DOHH2 (cell line): Measurements from ENCODE around the gene PHF21A.

Experiments used
- H3F3A ChIP-seq: fragments of 200-600 bp; sonication (generic), shearing (Covaris generic); 2 replicates; pipeline ENCODE4 v1.6.0; 2016; ENCODE audit warnings: antibody characterized with exemption, mild to moderate bottlenecking; ENCODE audit not compliant: control insufficient read depth, insufficient read depth
- H3K27ac ChIP-seq: fragments of 200-600 bp; sonication (generic); 2 replicates; pipeline ENCODE4 v1.5.1; 2014; ENCODE audit warnings: low read depth, mild to moderate bottlenecking, low read length, moderate library complexity
- H3K27me3 ChIP-seq: fragments of 200-600 bp; sonication (generic); 2 replicates; pipeline ENCODE4 v1.6.1; 2014; ENCODE audit warnings: mild to moderate bottlenecking, low read length, mixed read lengths; ENCODE audit not compliant: control insufficient read depth
- H3K36me3 ChIP-seq: fragments of 200-600 bp; sonication (generic); 2 replicates; pipeline ENCODE4 v1.6.1; 2014; ENCODE audit warnings: mild to moderate bottlenecking, low read length, moderate library complexity, mixed read lengths; ENCODE audit not compliant: control insufficient read depth
- H3K4me1 ChIP-seq: fragments of 200-600 bp; sonication (generic); 2 replicates; pipeline ENCODE4 v1.6.1; 2014; ENCODE audit warnings: mild to moderate bottlenecking, low read length, mixed read lengths; ENCODE audit not compliant: control insufficient read depth
- H3K4me2 ChIP-seq: fragments of 200-600 bp; sonication (generic); 2 replicates; pipeline ENCODE4 v1.6.0; 2014; ENCODE audit warnings: mild to moderate bottlenecking, low read length, moderate library complexity
- H3K4me3 ChIP-seq: fragments of 200-600 bp; sonication (generic); 2 replicates; pipeline ENCODE4 v1.5.1; 2014; ENCODE audit warnings: mild to moderate bottlenecking, low read length, mixed read lengths
- H3K79me2 ChIP-seq: fragments of 200-600 bp; sonication (generic); 2 replicates; pipeline ENCODE4 v1.6.1; 2014; ENCODE audit warnings: mild to moderate bottlenecking, low read length, mixed read lengths; ENCODE audit not compliant: control insufficient read depth
- H3K9me2 ChIP-seq: fragments of 200-600 bp; sonication (generic); replicated peaks from 2 replicates; pipeline ENCODE4 v1.6.1; 2014; ENCODE audit warnings: mild to moderate bottlenecking, low read length, mixed read lengths; ENCODE audit not compliant: control insufficient read depth
- H3K9me3 ChIP-seq: fragments of 200-600 bp; sonication (generic); 2 replicates; pipeline ENCODE4 v1.6.1; 2014; ENCODE audit warnings: antibody characterized with exemption, low read length, mixed read lengths; ENCODE audit not compliant: control insufficient read depth, insufficient read depth
- H4K20me1 ChIP-seq: fragments of 200-600 bp; sonication (generic); 2 replicates; pipeline ENCODE4 v1.6.0; 2014; ENCODE audit warnings: low read depth, mild to moderate bottlenecking, antibody characterized with exemption, low read length, moderate library complexity; ENCODE audit not compliant: control insufficient read depth, insufficient read depth
- CTCF ChIP-seq: fragments of 200-600 bp; sonication (generic); IDR thresholded peaks from one replicate; pipeline ENCODE4 v1.5.1; 2014; ENCODE audit warnings: antibody characterized with exemption, mild to moderate bottlenecking, low read depth, low read length; ENCODE audit not compliant: poor library complexity, severe bottlenecking
- EZH2phosphoT487 ChIP-seq: fragments of 200-600 bp; sonication (generic); IDR thresholded peaks from 2 replicates; pipeline ENCODE4 v1.6.1; 2017; ENCODE audit warnings: borderline replicate concordance, mild to moderate bottlenecking, antibody characterized with exemption, low read length, moderate library complexity, mixed read lengths

The PHF21A gene

GRCh38 chr11:45994371-45995341, 126.6 kb downstream of the PHF21A start:
- H3K27ac ChIP-seq, result no peak overlapping the region
- TF ChIP-seq EZH2phosphoT487, result no peak
- no peak for TF ChIP-seq CTCF
- no peaks in the 10 kb centered on the region for H3K9me2 ChIP-seq
- H3K4me1 ChIP-seq, result no peaks in the 10 kb centered on the region
- H4K20me1 ChIP-seq, result 0 out of 2 replicates have a peak, but pooled peaks cover 4% of the 10 kb centered on the region
- no peak overlapping the region for H3K4me2 ChIP-seq
- no peaks in the 10 kb centered on the region for H3F3A ChIP-seq
- H3K4me3 ChIP-seq, result no peak overlapping the region
- H3K79me2 ChIP-seq, result no peaks in the 10 kb centered on the region
- H3K27me3 ChIP-seq, result no peaks in the 10 kb centered on the region
- H3K36me3 ChIP-seq, result no peaks in the 10 kb centered on the region
- H3K9me3 ChIP-seq, result no peaks in the 10 kb centered on the region

DNA sequence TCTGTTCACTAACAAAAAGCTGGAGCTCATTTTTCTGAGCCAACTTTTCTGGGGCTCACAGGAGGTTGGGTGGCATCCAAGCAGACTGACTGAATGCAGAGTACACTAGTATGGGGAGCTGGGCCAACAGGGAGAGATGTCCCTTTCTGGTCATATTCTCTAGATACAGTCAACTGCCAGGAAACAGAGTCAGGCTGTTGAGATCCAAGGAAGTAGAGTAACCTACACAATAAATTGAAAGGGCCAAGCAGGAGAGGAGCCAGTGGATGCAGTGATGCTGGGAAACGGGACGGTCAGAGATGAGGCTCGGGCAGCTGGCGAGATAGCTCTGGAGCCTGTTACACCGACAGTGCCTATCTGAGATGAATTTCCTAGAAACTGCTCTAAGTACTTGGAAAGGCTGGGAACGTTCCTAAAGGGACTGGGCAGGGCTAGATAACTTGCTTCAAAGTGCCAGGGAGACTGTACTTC, 127.7 kb downstream of the PHF21A start:
- Histone ChIP-seq H3K9me3 (no peaks in the 10 kb centered on the region), H3K4me2 (no peak overlapping the region), H3K4me3 (no peak overlapping the region), H4K20me1 (0 out of 2 replicates have a peak, but pooled peaks cover 4% of the 10 kb centered on the region), H3K27ac (no peak overlapping the region), H3K4me1 (no peaks in the 10 kb centered on the region), H3K36me3 (no peaks in the 10 kb centered on the region), H3K27me3 (no peaks in the 10 kb centered on the region), H3K79me2 (no peaks in the 10 kb centered on the region), H3F3A (no peaks in the 10 kb centered on the region), H3K9me2 (no peaks in the 10 kb centered on the region)
- TF ChIP-seq EZH2phosphoT487, result no peak
- no peak for TF ChIP-seq CTCF

DNA sequence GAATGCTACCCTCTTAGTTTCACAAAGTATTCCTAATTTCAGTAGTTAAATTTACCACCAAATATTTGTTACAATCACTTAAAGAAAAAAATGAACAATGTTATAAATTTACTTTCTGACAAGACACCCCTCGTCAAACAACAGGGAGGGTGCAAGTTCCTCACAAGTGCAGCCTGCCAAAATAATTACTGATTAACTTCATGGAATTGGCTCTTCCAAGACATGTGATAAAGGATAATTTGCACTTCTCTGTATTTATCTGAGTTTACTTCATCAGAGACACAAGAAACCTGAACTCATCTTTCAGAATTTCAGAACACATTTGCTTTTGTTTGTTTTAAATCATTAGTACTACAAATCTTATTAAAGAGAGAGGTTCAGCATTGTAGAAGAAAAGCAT, 132.3 kb downstream of the PHF21A start:
- TF ChIP-seq EZH2phosphoT487, result no peak
- TF ChIP-seq CTCF, result no peak
- Histone ChIP-seq H3K4me2 (no peak overlapping the region), H3K79me2 (no peaks in the 10 kb centered on the region), H3K4me3 (no peak overlapping the region), H3K27ac (no peak overlapping the region), H3F3A (no peaks in the 10 kb centered on the region), H3K4me1 (no peaks in the 10 kb centered on the region), H4K20me1 (peaks cover 6% of the 10 kb centered on the region; the same call in 1 of the 2 replicates), H3K27me3 (no peaks in the 10 kb centered on the region), H3K36me3 (no peaks in the 10 kb centered on the region), H3K9me2 (no peaks in the 10 kb centered on the region), H3K9me3 (no peaks in the 10 kb centered on the region)
